HEK293 (cell line): Measurements from ENCODE around the gene TMEM125.

Experiments used
- BCL11B ChIP-seq: fragments of 450-650 bp; formaldehyde crosslinking; IDR thresholded peaks from 2 replicates; pipeline ENCODE4 v1.5.1; 2016; ENCODE audit warnings: low read depth, missing biosample characterization, missing genetic modification characterization
- KLF10 ChIP-seq: fragments of 450-650 bp; IDR thresholded peaks from 2 replicates; pipeline ENCODE4 v1.5.1; 2018; ENCODE audit warnings: missing biosample characterization, mild to moderate bottlenecking, missing genetic modification characterization
- SP3 ChIP-seq: fragments of 450-650 bp; formaldehyde crosslinking; IDR thresholded peaks from 2 replicates; pipeline ENCODE4 v1.5.1; 2016; ENCODE audit warnings: missing biosample characterization, missing genetic modification characterization
- ZNF19 ChIP-seq: fragments of 450-650 bp; formaldehyde crosslinking; IDR thresholded peaks from 2 replicates; pipeline ENCODE4; 2016; ENCODE audit warnings: missing biosample characterization, missing genetic modification characterization, low read depth
- ZNF239 ChIP-seq: fragments of 450-650 bp; formaldehyde crosslinking; IDR thresholded peaks from 2 replicates; pipeline ENCODE4 v1.5.1; 2016; ENCODE audit warnings: missing biosample characterization, missing genetic modification characterization
- ZNF24 ChIP-seq: fragments of 450-650 bp; formaldehyde crosslinking; IDR thresholded peaks from 2 replicates; pipeline ENCODE4 v1.5.1; 2016; ENCODE audit warnings: missing biosample characterization, missing genetic modification characterization
- TF ChIP-seq, protein P1 (sequence below): fragments of 450-650 bp; formaldehyde crosslinking; IDR thresholded peaks from 2 replicates; pipeline ENCODE4 v1.5.1; 2016; ENCODE audit warnings: missing biosample characterization, missing genetic modification characterization
- TF ChIP-seq, protein P2 (sequence below): fragments of 450-650 bp; formaldehyde crosslinking; IDR thresholded peaks from 2 replicates; pipeline ENCODE4 v1.5.1; 2016; ENCODE audit warnings: missing biosample characterization, missing genetic modification characterization
- TF ChIP-seq, protein P3 (sequence below): fragments of 450-650 bp; formaldehyde crosslinking; optimal IDR thresholded peaks from 2 replicates; pipeline ENCODE3; 2016; ENCODE audit warnings: missing biosample characterization, mild to moderate bottlenecking, missing genetic modification characterization
- TF ChIP-seq, protein P4 (sequence below): fragments of 450-650 bp; formaldehyde crosslinking; IDR thresholded peaks from 2 replicates; pipeline ENCODE4 v1.5.1; 2016; ENCODE audit warnings: missing biosample characterization, missing genetic modification characterization

DNA sequence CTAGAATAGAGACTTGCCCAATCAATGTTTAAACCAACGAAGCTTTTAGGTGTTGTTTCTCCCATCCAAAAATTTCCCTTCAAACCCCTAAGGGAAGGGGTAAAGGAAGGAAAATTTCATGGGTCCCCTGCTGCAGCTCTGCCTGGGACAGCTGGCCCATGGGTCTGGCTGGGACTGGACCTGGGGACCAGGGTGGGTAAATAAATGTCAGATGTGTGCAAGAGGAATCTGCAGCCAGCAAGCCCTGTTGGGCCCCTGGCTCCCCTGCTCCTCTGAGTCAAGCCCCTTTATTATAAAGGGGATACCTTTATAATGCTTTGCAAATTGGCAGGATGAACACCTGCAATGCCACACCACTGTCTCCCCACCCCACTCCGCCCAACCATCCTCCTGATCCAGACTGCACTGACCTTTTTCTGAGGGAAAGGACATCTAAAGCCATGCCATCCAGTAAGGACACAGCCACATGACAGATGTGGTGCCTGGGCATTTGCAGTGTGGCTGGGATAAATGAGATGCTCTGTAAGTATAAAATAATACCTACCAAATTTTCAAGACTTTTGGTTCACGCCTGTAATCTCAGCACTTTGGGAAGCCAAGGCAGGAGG is 1.9 kb upstream of the TMEM125 start:
- TF ChIP-seq ZNF19 (no peak), BCL11B (tag by site-specific recombination) (no peak), SP3 (tag by site-specific recombination) (no peak), ZNF239 (tag by site-specific recombination) (no peak), KLF10 (tag by site-specific recombination) (no peak), ZNF24 (tag by site-specific recombination) (no peak)
- TF ChIP-seq, protein P1, sequence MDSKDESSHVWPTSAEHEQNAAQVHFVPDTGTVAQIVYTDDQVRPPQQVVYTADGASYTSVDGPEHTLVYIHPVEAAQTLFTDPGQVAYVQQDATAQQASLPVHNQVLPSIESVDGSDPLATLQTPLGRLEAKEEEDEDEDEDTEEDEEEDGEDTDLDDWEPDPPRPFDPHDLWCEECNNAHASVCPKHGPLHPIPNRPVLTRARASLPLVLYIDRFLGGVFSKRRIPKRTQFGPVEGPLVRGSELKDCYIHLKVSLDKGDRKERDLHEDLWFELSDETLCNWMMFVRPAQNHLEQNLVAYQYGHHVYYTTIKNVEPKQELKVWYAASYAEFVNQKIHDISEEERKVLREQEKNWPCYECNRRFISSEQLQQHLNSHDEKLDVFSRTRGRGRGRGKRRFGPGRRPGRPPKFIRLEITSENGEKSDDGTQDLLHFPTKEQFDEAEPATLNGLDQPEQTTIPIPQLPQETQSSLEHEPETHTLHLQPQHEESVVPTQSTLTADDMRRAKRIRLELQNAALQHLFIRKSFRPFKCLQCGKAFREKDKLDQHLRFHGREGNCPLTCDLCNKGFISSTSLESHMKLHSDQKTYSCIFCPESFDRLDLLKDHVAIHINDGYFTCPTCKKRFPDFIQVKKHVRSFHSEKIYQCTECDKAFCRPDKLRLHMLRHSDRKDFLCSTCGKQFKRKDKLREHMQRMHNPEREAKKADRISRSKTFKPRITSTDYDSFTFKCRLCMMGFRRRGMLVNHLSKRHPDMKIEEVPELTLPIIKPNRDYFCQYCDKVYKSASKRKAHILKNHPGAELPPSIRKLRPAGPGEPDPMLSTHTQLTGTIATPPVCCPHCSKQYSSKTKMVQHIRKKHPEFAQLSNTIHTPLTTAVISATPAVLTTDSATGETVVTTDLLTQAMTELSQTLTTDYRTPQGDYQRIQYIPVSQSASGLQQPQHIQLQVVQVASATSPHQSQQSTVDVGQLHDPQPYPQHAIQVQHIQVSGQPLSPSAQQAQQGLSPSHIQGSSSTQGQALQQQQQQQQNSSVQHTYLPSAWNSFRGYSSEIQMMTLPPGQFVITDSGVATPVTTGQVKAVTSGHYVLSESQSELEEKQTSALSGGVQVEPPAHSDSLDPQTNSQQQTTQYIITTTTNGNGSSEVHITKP (tag by site-specific recombination) = no peak
- TF ChIP-seq, protein P2, sequence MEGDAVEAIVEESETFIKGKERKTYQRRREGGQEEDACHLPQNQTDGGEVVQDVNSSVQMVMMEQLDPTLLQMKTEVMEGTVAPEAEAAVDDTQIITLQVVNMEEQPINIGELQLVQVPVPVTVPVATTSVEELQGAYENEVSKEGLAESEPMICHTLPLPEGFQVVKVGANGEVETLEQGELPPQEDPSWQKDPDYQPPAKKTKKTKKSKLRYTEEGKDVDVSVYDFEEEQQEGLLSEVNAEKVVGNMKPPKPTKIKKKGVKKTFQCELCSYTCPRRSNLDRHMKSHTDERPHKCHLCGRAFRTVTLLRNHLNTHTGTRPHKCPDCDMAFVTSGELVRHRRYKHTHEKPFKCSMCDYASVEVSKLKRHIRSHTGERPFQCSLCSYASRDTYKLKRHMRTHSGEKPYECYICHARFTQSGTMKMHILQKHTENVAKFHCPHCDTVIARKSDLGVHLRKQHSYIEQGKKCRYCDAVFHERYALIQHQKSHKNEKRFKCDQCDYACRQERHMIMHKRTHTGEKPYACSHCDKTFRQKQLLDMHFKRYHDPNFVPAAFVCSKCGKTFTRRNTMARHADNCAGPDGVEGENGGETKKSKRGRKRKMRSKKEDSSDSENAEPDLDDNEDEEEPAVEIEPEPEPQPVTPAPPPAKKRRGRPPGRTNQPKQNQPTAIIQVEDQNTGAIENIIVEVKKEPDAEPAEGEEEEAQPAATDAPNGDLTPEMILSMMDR (tag by site-specific recombination) = no peak
- TF ChIP-seq, protein P3, sequence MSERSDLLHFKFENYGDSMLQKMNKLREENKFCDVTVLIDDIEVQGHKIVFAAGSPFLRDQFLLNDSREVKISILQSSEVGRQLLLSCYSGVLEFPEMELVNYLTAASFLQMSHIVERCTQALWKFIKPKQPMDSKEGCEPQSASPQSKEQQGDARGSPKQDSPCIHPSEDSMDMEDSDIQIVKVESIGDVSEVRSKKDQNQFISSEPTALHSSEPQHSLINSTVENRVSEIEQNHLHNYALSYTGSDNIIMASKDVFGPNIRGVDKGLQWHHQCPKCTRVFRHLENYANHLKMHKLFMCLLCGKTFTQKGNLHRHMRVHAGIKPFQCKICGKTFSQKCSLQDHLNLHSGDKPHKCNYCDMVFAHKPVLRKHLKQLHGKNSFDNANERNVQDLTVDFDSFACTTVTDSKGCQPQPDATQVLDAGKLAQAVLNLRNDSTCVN (tag by site-specific recombination) = no peak
- TF ChIP-seq, protein P4, sequence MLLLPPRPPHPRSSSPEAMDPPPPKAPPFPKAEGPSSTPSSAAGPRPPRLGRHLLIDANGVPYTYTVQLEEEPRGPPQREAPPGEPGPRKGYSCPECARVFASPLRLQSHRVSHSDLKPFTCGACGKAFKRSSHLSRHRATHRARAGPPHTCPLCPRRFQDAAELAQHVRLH (tag by site-specific recombination) = no peak
